ENCODE results near the gene BHMT2.

BHMT2 gene, protein sequence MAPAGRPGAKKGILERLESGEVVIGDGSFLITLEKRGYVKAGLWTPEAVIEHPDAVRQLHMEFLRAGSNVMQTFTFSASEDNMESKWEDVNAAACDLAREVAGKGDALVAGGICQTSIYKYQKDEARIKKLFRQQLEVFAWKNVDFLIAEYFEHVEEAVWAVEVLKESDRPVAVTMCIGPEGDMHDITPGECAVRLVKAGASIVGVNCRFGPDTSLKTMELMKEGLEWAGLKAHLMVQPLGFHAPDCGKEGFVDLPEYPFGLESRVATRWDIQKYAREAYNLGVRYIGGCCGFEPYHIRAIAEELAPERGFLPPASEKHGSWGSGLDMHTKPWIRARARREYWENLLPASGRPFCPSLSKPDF

DNA sequence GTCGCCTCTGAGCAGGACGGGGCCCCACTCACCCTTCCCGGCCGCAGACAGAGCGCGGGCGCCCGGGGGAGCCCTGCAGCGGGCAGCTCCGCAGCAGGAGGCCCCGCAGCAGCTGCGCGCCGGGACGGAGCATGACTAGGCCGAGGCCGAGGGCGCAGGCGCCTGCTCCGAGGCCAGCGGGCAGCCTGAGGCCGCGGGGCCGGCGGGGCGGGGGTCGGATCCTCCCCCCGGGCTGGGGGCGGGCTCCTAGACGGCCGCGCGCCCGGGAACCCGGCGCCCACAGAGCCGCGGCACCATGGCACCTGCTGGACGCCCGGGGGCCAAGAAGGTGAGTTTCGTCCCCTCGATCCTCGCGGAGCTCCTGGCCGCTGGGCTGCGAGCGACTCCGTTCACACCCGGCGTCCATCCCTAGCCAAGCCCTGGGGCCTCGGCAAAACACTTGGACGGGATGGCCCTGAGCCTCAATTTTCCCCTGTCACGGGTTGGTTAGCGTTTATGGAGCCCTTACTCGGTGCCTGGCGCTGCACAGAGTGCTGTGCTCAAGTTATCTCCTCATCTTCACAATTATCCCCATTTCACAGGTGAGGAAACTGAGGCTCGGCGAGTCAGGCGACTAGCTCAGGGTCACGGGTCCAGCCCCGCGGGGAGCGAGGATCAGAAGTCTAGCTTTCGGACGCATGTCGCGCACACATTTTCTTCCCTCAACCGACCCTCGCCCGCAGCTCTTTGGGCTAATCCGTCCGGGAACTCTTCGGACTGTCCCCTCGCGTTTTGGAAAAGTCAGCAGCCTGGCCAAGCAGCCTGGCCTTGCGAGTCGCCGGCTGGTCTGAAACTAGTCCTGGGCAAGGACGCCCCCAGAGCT is at the start of gene BHMT2, which contains the start of gene DMGDH:
Gene BHMT2, plus strand, starts transcription at position 280 of the 862 bp plus-strand sequence. Its CDS starts 16 bp downstream, at position 296.
Gene DMGDH, minus strand, starts transcription at position 187 of the 862 bp plus-strand sequence. Its CDS starts 54 bp downstream, at position 133.
- no peak for DNase-seq (ENCODE audit: low read depth)

DNA sequence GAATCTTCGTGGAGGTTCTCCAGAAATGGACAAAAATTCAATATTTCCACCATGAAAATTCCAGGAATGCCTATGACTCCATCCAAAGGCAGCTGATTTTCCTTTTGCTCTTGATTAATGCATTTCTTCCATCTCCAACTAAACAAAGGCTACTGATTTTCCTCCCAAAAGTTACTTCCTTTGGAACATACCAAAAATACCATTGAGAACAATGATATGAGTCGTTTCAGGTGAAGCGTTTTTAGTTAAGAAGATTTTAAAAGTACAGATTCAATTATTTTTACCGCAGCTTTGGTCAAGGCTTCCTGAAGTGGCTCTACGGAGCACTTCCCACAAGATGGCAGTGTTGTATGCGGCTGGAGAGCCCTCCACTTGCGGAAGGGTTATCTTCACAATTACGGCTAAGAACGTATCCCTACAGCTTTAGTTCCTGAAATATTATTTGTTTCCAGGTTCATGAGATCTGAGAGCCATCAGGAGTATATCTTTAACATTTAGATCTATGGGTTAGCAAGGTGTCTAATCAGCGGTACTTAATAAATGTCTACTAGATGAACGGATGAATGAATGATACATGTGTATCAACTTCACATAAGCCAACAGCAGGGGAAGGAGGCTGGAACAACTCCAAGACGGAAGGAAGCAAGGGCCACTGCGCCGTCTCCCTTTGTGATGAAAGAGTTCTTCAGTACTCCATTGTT is 48.6 kb upstream of the BHMT2 start:
- peak; percentile 7 for DNase-seq (ENCODE audit: low read depth)

DNA sequence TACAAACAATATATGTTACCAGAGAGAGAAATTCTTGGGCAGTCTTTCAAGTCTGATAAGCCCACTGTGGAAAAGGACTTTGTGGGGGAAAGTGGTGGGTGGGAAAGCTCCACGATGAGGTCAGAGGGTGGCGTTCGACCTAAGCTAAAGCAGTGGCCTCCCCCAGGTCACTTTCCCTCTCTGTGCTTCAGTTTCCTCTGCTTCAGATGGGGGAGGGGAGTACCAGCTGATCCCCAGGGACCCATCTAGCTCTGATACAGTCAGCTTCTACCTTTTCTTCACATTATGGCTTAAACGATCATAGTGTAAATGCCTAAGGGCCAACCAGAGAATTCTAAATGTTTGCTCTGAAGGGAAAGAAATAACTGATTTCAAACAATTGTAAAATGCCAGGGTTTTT is 47.8 kb upstream of the BHMT2 start:
- no peak for DNase-seq (ENCODE audit: low read depth)

DNA sequence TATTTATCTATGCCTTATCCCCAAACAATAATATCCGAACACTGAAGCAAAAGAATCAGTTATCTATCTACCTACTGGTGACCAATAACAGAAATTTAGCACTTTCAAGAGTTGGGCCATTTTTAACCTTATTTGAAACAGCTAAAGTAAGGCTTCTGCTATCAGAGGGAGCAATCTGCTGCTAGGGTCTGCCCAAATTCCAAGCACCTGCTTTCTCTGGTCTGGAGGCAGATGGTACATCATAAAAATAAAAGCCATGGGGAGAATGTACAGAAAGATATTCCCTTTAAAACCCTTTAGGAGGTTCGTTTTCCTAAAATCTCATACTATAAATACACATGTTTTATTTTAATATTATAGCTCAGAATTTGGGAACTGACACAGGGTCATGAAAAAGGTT is 46.8 kb upstream of the BHMT2 start:
- DNase-seq (ENCODE audit: low read depth): no peak

DNA sequence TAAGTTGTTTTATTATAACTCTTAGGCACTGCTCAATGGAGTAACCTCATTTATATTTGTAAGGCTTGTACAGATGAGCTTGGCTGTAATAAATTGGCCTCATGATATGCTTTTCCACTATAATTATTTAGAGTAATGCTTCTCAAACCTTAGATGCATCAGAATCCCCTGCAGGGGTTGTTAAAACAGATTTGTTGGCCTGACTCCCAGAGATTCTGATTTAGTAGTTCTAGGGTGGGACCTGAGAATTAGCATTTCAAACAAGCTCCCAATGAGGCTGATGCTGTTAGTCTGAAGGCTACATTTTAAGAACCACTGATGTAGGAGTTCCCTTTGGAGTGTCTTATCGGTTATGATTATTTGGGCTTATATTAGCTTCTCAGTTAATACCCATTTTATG is 46.2 kb upstream of the BHMT2 start:
- DNase-seq (ENCODE audit: low read depth): no peak

DNA sequence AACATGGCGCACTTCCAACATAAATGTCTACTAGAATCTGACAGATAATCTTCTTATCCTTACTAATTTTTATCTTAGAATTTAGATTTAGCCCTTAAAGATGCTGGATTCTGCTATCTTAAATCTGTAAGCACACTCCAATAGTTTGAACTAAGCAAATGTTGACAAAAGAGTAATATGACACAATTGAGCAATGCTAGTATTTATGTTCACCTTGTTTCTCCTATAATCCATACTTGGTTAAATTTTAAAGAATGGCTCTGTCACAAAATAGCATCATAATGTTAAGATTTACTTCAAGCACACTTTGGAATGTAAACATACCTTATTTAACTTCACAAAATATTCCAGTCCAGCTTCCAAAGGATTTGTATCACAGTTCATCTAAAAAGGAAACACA is 45.6 kb upstream of the BHMT2 start:
- DNase-seq (ENCODE audit: low read depth): no peak

DNA sequence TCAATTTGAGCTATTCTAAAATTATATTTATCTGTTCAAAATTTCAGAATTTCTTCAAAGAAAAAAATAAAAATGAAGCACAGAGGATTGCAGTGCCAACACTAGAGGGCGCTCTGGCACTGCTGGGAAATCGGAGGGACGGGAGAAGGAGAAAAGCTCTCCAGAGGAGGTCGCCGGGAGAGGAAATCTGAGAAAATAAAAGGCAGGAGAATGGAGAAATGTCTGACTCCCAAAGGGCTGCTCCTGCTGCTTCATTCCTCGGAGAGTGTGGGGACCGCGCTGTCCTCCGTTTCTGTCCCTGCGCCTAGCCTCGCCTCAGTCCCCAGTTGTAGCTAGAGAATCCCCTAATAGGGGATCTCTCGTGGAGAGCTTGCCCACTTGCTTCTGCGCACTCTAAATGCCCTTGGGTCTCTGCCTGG is 44.5 kb upstream of the BHMT2 start:
- peak; percentile 30 for DNase-seq (ENCODE audit: low read depth)

DNA sequence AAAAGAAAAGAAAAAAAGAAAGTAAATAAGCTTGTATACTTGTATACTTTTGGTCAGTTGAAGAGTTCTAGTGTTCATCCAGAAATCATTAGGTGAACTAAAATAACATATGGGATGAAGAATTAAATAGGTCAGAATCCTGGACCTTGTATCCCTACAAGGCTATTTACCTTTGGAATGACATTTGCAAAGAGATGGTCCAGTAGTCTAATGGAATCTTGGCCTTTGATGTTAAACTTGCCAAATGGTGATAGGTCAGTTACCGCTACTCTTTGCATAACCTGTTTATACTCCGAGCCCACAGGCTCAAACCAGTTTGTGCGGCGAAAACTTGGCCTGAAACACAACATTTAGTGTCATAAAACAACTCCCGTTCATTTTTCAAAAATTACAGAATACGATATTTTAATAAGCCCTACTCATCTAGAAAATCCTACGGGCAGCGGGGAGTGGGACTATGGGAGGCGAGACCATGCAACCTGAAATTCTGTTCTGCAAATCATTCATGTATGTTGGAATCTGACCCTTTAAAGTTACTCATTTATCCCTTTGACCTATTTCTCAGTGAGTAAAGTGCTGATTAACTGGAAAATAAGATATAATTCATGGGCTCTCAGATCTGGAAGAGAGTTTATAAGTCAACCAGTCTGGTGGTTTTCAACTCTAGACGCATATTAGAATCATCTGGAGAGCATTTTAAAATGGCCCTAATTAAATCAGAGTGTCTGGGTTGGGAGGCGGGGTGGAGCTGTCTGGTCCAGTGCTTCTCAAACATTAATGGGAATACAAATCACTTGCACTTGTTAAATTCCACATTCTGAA is 38.7 kb upstream of the BHMT2 start:
- no peak for DNase-seq (ENCODE audit: low read depth)

DNA sequence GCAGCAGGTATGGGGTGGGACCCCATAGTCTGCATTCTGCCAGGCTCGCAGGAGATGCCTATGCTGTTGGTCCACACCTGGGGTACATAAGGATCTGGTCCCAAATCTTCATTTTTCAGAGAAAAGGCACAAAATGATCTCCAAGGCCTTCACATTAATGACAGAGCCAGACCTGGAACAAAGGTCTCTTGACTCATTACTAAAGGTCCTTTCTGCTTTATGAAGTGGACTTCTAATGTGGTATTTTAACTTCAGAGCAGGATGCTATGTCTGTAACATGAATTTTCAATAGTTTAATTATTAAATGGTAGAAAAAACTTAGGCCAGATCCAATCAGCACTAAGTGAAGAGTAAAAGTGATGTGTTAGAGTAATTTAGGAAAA is 38.1 kb upstream of the BHMT2 start:
- DNase-seq (ENCODE audit: low read depth): no peak

DNA sequence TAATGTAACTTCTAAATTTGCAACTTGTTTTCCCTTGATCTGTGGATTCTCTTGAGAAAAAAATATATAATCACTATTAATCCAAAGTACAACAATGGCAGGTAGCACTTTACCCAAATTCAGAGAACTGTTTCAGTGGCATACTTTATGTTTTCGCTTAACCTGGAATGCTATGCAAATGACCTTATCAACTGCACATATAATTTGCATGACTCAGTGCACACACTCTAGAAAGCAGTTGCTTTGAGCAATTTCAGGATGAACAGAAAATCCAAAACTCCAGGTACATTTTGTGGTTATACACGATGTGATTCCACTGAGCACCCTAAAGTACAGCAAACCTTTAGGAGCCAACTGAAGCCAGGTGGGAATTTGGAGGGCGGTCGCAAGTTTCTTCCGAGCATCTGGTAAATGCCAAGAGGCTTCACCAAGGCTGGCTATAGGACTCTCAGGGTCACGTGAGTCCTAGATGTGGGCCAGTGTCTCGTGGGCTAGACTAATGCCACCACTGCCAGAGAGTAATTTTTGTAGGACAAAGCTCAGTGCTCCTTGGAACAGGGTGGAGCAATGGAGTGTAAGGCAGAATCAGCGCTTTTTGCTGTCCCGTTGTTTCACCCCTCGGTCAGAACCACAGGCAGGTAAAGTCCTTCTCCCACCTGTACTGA is 37.4 kb upstream of the BHMT2 start:
- no peak for DNase-seq (ENCODE audit: low read depth)

DNA sequence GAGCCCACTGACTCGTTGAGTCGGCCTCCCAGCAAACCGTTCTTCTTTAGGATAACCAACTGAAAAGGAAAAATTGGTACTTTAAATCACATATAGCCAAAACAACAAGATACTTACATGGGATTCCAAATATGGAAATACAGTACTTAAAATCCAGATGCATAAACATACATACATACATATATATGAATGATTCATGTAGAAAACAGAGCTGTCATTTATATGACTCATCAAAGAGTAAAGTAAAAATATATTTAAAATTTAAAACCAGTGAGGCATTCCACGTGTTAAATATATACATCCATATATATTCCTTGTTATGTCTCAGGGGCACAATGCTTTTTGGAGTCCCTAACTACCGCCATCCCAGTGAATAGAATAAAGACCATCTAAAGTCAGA is 36.8 kb upstream of the BHMT2 start:
- no peak for DNase-seq (ENCODE audit: low read depth)

DNA sequence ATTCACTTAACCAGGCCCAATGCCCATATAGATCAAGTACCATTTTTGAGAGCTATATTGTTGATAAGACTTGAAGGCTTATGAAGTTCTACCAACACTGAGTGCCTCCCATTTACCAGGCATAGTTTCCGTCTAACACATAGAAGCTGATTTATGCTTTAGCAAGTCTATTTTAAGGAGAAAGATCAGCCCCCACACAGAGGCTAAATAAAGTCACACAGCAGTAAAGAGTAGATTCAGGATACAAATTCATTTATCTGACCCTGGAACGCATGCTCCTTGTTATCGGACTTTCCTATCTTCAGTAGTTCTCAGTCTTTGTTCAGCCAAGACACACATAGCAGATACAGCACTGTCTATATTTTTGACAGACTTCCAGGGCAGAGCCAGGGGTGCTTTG is 34.3 kb upstream of the BHMT2 start:
- no peak for DNase-seq (ENCODE audit: low read depth)

DNA sequence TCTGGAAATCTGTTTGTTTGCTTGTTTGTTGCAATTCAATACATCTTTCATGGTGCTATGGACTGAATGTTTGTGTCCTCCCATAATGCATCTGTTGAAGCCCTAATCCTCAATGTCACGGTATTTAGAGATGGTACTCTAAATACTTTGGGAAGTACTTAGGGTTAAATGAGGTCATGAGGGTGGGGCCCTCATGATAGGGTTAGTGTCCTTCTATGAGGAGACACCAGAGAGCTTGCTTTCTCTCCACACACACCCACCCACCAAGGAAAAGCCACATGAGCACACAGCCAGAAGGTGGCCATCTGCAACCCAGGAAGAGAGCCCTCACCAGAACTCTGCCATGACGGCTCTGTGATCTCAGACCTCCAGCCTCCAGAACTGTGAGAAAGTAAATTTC is 32.8 kb upstream of the BHMT2 start:
- no peak for DNase-seq (ENCODE audit: low read depth)

DNA sequence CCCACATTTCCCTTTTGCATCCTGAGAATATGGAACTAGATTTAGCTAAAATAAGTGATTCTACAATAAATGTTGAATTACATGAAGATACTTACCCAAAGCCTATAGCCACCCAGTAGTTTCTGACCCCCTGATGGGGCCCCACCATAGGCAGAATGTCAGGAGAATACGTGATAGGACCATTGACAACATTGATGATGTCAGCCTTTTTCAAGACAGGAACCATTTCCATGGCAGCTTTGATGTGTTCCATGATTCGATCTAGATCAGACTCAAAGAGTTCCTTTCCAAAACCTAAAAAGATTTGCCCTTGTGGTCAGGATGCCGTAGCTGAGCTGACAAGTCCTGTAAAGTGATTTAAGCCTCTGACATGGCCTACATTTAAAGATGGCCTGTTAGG is 27.4 kb upstream of the BHMT2 start:
- DNase-seq (ENCODE audit: low read depth): no peak

DNA sequence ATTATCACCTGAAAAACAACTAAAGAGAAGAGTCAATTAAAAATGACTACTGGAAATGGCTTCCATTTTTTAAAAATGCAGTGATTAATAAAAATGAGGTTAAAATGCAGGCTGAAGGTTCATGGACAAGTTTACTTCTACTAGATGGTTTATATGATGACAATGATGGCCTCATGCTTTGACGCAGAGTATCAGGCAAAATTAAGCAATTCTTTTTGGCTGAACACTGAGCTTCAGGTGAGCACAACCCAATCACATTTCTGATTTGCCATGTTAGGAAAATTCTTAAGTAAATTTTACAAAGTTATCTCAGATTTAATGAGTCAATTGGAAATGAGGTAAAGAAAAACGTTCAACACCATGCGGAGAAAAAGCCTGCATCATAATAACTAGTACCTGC is 22.4 kb upstream of the BHMT2 start:
- no peak for DNase-seq (ENCODE audit: low read depth)

DNA sequence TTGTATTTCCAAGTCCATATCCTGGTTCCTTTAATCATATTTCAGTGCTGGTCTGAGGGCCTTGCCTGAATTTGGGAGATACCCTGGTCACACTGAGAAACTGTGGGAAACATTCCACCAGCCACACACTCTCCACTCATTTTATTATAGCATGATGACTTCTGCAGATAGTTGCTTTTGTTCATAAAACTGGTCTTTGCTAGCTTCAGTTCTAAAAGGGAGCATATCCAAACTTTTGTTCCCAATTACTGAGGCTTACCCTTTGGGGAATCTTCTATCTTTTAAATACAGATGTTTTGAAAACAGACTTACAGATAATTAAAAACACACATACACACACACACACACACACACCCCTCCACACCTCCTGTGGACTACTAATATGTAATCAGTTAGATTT is 21.1 kb upstream of the BHMT2 start:
- DNase-seq (ENCODE audit: low read depth): no peak

DNA sequence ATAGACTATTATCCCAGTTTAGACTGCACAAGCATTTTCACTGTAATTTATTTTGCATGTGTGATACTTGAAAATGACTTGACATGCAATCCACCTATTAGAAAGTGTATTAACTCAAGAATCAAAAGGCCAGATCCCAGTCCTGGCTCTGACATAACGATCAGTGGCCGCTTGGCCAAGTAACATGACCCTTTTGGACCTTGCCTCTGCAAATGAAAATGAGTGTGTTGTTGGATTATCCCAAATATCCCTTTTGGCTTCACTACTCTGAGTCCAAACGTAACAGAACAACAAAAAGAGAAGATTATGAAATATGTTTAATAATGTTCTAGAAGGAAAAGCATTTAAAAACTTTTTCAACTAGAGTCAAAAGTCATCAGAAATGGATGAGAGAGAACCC is 19.1 kb upstream of the BHMT2 start:
- no peak for DNase-seq (ENCODE audit: low read depth)

DNA sequence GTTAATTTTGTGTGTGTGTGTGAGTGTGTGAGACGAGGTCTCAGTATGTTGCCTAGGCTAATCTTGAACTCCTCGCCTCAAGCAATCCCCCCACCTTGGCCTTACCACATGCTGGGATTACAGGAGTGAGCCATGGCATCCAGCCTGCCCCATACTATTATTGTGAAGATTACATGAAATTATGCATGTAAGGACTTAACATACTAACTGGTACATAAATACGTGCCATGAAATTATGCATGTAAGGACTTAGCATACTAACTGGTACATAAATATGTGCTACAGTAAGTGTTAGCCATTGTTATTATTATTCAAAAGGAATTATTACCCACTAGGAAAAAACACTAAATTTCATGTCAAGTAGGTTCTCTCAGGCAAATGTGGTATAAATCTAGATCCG is 16.2 kb upstream of the BHMT2 start:
- DNase-seq (ENCODE audit: low read depth): no peak

DNA sequence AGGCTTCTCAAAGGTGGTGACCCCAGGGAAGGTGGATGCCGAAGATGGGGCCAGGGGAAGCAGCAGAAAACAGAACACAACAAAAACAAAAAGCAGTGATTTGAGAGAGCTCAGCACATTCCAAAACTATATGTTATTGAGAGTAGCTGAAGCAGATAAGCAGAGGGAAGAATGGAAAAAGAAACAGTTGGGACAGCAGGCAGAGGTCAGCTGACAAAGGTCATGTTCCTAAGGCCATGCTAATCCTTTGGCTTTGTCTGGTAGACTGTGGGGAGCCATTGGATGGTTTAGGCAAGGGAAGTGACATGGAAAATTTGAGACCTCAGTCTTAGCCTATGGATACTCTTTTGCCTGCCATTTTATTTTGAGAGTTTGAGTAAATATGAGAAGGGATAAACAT is 14.6 kb upstream of the BHMT2 start:
- no peak for DNase-seq (ENCODE audit: low read depth)

DNA sequence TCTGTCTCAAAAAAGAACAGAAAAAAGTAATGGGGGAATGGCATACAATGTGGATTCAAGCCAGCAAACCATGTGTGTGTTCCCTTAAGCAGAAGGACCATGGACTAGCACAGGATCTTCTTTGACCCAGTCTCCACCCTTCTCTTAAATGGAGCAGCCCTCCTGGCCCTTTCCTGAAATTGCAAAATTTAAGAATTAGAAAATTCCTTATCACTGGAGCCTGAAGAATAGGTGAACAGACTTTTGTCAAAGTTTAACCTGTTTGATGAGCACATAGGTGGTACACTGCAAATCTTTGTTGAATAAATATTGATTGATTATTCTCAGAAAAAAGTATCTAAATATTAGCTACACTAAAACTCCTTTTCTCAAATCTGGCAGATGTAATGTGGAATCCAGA is 12.7 kb upstream of the BHMT2 start:
- no peak for DNase-seq (ENCODE audit: low read depth)

DNA sequence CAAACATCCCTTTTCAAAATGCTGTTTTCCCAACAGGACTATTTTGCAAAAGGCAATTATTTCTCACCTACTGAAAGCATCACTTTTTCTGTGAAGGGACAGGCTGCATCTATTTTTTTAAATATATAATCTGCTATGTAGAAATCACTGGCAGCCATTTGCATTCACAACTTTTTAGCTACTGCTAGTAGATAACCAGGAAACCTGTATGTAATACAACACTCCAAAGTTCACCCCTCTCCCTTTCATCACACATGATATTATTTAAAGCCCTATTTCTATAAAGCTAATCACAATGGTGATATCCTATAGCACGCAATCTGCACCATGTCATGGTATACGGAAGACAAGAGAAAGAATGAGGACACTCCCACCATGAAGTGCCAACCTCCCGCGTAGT is 9.9 kb upstream of the BHMT2 start:
- no peak for DNase-seq (ENCODE audit: low read depth)
